Fibroblast of the conjunctiva (primary cell): ENCODE data around the gene RNMT.
"Not testable (repeated sequence)": the region's sequence is repeated elsewhere in the genome, so short reads cannot be mapped to it uniquely, and the experiment has no call there.

Experiments used
- DNase-seq: peaks from one replicate; pipeline ENCODE4 v3.0.0-alpha.2; 2010; ENCODE audit warnings: low read depth

Gene RNMT

GRCh38 chr18:13726232-13726971, at the start of gene RNMT, which contains the start of gene FAM210A:
TSS of gene RNMT (plus strand) at chr18:13726673. CDS start at chr18:13731518, 4,845 bp downstream.
TSS of gene FAM210A (minus strand) at chr18:13726558. CDS start at chr18:13682077, 44,481 bp downstream.
- peak; percentile 91 for DNase-seq

- DNase-seq, result not testable (repeated sequence)
These were observed 49.1 kb upstream of the RNMT start for GRCh38 chr18:13677350-13677749.

- no peak for DNase-seq
These were observed 45.9 kb upstream of the RNMT start for GRCh38 chr18:13680612-13681011.

GRCh38 chr18:13681701-13682100, 44.8 kb upstream of the RNMT start:
- no peak for DNase-seq

GRCh38 chr18:13684546-13684945, 41.9 kb upstream of the RNMT start:
- no peak for DNase-seq

- no peak for DNase-seq
These were observed 38.0 kb upstream of the RNMT start for GRCh38 chr18:13688191-13689136.

GRCh38 chr18:13690060-13690459, 36.4 kb upstream of the RNMT start:
- not testable (repeated sequence) for DNase-seq

GRCh38 chr18:13695337-13695736, 31.1 kb upstream of the RNMT start:
- not testable (repeated sequence) for DNase-seq

GRCh38 chr18:13696961-13697360, 29.5 kb upstream of the RNMT start:
- DNase-seq, result no peak

- no peak for DNase-seq
These were observed 26.3 kb upstream of the RNMT start for GRCh38 chr18:13700153-13700552.

- no peak for DNase-seq
These were observed 22.6 kb upstream of the RNMT start for GRCh38 chr18:13703899-13704298.

- no peak for DNase-seq
These were observed 16.1 kb upstream of the RNMT start for GRCh38 chr18:13710414-13710831.

- DNase-seq, result no peak
These were observed 13.9 kb upstream of the RNMT start for GRCh38 chr18:13712400-13713131.

- no peak for DNase-seq
These were observed 12.9 kb upstream of the RNMT start for GRCh38 chr18:13713455-13714055.

- no peak for DNase-seq
These were observed 11.1 kb upstream of the RNMT start for GRCh38 chr18:13715330-13715729.

- DNase-seq, result no peak
These were observed 9.6 kb upstream of the RNMT start for GRCh38 chr18:13716916-13717315.

- DNase-seq, result no peak
These were observed 6.3 kb upstream of the RNMT start for GRCh38 chr18:13720123-13720522.

GRCh38 chr18:13720847-13721246, 5.6 kb upstream of the RNMT start:
- DNase-seq, result no peak

GRCh38 chr18:13725566-13726231, 774 bp upstream of the RNMT start:
- no peak for DNase-seq

GRCh38 chr18:13726972-13727331, 479 bp downstream of the RNMT start:
- DNase-seq, result no peak

- DNase-seq, result no peak
These were observed 4.0 kb downstream of the RNMT start for GRCh38 chr18:13730481-13730880.
